GM19351 (cell line): ENCODE results near the gene MATN4.
"Not testable (repeated sequence)": the region's sequence is repeated elsewhere in the genome, so short reads cannot be mapped to it uniquely, and the experiment has no call there.

Experiments used
- ATAC-seq: cut with Tn5 transposase; IDR thresholded peaks from one replicate; pipeline ENCODE4 v1.9.1; 2021; ENCODE audit warnings: mild to moderate bottlenecking, moderate library complexity; ENCODE audit not compliant: unreplicated experiment

The MATN4 gene, protein sequence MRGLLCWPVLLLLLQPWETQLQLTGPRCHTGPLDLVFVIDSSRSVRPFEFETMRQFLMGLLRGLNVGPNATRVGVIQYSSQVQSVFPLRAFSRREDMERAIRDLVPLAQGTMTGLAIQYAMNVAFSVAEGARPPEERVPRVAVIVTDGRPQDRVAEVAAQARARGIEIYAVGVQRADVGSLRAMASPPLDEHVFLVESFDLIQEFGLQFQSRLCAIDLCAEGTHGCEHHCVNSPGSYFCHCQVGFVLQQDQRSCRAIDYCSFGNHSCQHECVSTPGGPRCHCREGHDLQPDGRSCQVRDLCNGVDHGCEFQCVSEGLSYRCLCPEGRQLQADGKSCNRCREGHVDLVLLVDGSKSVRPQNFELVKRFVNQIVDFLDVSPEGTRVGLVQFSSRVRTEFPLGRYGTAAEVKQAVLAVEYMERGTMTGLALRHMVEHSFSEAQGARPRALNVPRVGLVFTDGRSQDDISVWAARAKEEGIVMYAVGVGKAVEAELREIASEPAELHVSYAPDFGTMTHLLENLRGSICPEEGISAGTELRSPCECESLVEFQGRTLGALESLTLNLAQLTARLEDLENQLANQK

DNA sequence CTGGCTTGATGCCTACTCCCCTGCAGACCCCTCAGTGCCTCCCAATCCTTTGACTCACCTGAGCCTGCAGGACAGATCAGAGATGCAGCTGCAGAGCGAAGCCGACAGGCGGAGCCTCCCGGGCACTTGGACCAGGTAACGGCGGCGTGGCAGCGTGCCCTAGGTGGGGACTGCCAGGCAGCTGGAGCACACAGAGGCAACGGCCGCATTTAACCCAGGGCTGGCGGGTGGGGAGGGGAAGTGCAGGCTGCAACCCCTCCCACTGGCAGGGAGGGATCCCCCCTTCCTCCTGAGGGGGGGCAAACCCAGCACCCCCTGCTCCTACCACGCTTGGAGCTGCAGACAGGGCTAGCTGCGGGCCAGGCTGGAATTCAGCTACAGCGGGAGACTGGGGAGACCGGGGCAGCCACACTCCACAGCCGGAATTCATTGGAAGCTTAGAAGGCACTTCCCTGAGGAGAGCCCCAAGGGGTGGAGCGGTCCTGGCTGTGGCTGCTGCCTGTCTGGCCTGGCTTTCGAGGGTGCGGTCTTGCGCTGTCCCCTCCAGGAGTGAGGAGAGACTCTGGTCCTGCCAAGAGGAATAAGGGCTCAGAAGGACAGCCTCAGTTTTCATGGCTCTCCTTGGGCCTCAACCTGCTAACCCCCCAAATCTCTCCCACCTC, at the start of gene MATN4:
MATN4 (minus strand) TSS at position 183 of the 662 bp plus-strand sequence. CDS start 2,717 bp downstream, outside the sequence.
- no peak for ATAC-seq

DNA sequence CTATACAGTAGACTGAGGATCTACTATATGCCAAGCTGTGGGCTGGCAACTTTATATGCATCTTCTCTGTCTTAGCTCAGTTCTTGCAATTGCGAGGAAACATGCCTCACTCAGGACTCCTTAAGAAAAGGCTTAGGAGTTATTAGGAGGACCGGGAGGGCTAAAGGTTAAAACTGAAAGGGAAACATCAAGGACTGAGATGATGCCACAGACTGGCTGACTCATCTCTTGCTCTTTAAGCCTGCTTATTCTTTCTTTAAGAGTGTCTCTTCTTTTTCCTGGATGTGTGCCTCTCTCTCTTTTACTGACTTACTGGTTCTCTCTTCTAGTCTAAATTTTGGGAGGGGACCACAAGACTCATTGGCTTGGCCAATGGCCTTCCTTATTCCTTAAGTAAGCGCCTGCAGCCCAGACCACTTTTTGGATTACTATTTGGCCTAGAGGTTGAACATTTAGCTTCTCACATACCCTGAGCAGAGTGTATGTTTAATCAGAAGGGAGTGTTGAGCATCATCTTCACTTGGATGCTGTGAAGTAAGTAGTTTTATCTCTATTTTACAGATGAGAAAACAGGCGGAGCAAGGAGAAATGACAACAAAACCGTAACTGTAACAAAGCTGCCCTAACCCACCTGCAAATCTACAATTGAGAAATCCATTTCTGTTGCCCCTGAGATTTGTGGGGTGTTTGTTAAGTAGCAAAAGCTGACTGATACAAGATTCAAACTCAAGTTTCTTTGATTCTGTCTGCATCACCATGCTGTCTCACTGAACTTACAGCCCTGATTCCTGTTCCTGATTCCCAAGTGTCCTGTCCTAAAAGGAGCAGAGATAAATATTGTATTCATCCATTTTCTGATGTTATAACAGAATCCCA, 47.3 kb upstream of the MATN4 start:
- ATAC-seq, result no peak

DNA sequence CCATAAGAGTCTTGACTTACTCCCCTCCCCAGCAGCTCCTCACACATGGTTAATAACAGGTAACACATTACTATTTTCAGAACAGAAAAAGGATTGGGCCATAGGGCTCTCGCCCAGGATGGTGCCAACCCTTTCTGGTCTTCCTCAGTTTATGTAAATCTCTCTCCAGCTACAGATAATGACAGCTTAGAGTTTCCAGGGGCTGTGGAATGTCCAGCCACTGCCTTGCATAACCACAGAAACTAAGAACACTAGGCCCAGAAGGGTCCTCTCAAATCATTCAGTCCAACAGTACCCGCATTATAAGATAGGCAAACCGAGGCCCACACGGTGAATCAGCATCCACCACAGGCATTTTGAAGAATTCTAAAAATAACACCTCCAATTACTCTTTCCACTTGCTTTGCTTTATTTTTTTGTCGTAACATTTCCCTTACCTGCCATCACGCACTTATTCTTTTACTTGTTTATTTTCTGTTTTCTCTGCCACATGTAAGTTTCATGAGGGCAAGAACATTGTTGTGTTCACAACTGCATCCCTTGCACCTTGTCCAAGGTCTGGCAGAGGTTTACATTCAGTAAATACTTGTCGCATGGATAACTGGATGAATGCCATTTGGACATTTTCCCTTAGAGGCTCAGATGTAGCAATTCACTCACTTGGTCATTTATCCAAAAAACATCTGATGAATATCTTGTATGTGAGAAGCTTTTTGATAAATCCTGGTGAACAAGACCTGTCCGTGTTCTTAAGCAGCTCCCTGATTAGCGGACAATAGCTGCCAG, 46.5 kb upstream of the MATN4 start:
- ATAC-seq, result no peak

DNA sequence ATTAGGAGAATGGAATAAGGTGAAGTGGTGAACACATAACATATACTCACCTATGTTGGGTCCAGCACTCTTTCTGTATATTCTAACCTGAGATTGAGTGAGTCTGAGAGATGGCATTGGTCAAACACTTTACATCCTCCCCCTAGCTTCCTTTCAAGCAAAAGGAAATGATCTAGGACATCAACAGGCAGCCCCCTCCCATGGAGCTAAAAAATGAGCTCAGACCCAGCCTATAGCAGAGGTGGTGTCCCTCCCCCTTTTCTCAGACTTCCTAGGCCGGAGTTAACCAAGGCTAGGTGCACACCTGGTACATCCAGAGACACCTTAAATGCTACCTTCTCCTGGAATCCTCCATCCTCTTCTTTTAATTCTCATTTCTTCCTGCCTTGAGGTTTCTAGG, 45.6 kb upstream of the MATN4 start:
- no peak for ATAC-seq

DNA sequence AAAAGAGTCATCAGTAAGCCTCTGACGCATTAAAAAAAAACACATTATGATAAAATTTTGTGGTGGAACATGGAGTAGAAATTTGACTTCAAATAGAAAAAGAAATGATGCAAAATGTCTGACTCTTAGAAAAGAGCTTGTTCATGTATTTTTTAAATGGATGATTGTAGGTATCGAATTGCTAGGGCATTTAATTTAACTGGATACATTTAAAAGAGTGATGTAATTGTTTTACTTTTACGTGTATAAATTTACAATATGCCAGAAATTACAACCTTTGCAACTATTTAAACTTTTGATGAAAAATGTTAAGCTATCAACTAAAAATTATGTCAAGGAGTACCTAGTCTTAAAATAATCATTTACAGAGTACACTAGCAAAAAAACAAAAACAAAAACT, 44.6 kb upstream of the MATN4 start:
- ATAC-seq, result no peak

DNA sequence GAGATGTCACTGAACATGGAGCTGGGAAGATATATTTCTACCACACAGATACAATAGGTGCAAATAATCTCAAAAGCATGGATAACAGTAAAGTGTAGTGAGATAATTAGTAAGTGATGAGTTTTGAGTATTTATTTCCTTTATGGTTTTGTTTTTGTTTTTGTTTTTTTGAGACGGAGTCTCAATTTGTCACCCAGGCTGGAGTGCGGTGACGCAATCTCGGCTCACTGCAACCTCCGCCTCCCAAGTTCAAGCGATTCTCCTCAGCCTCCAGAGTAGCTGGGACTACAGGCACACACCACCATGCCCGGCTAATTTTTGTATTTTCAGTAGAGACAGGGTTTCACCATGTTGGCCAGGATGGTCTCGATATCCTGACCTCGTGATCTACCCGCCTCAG, 42.7 kb upstream of the MATN4 start:
- ATAC-seq, result not testable (repeated sequence)

DNA sequence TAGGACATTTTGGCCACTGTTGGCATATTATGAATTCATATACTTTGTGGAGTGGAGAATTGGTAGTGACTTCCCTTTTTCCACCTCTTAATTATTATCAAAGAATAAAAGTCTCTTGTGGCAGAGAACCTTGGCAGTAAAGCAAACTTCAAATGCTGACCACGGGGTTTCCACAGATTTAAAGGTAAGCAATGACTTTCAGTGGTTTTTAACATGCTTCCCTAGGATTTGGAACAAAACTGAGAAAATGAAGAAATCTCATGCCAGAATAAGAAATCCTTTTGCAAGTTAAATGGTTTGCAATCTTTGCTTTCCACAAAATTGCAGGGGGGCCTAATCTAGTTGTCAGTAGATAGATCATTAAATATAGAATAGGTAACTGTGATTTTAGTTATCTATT, 42.1 kb upstream of the MATN4 start:
- ATAC-seq, result no peak

DNA sequence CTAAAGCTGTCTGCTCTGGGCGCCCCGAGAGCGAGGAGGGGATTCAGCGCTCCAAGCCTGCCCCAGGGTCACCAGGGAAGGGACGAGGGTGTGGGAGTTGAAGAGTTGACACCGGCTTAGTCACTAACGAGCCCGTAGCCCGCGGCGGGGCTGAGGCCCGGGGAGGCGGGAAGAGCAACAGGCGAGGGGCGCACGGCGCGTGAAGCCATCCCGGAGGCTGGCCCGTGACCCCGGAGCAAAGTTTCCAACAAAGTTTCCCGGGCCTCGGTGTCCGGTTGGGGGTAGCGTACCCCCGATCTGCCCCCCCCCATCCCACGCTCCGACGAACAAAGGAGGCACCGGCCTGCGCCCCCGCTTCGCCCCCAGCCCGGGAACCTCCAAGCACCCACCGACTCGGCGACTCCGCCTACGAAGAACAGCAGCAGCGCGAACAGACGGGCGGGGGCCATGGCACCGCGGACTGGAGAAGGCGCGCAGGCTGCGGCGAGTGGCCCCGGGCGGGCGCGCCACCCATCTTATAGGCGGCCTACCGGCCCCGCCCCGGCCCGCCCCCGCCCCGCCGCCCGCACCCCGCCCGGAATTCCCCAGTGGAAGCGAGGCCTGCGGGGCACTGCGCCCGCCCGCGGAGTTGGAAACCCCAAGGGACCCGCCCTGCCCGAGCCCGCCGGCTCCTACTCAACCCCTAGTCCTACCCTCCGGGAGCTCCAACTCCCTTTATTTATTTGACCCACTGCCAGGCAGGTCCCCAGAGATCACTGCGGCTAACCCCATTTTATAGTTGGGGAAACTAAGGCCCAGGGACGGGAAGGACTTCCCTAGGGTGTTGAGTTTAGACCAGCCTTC, 40.1 kb upstream of the MATN4 start, which contains the start of gene SDC4:
SDC4 (minus strand) TSS at position 489 of the 843 bp plus-strand sequence; CDS start at position 449, 40 bp downstream.
- no peak for ATAC-seq

DNA sequence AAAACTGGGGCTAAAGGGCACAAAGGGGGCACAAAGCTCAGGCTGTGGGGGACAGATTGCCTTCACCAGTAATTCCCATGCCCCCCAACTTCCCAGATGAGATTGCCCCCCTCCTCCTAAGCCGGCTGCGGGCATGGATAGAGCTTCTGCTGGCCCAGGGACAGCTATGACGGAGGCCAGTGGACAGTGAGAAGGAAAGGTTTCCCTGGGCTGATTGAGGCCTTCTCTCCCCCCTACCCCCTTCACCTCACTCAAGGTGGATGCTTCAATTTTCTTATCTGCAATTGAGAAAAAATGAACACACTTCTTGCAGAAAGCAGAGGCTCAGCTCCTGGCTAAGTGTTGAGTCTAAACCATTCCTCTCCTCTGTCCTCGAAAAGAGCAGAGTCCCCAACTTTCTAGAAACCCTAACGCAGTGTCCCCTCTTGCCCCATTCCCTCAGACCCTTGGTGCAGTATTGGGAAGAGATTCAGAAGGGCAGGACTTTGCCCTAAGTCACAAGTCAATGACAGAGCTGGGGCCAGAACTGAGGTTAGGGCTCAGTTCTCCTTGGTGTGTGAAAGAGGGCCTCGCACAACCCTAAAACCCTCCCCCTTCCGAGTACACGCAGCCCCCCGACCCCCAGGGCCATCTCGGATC, 39.3 kb upstream of the MATN4 start:
- no peak for ATAC-seq

DNA sequence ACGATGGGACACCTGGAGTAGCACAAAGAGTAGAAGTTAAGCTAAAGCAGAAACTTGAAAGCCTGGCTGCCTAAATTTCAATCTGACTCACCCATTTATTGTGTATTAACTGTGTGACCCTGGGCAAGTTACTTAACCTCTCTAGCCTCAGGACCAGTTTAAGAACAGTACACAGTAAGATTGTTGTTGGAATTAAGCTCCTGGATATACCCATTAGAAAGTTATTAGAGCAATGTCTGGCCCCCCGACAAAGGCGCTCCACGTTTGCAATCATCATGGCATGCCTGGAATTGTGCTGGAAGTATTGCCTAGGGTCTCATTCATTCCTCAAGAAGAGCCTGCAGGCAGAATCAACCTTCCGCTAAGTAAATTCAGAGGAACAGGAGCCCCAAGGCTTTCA, 38.8 kb upstream of the MATN4 start:
- no peak for ATAC-seq

DNA sequence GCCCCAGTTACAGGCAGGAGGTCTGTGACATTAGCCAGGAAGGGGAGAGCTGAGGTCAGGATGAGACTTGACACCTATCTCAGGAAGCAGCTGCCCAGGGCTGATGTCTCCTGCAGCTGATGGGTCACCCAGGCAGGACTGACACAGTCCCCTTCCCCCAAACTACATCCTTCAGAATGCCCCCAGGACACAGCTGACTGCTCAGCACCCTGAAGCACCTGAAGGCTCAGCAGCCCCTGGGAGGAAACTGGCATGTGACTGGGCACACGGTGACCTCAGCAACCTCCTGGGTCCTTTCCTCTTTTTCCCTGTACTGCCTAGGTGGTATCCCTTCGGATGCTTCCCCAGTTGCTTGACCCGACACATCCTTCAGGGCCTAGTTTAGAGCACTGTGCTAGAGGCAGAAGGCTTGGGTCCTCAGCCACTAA, 38.2 kb upstream of the MATN4 start:
- no peak for ATAC-seq

DNA sequence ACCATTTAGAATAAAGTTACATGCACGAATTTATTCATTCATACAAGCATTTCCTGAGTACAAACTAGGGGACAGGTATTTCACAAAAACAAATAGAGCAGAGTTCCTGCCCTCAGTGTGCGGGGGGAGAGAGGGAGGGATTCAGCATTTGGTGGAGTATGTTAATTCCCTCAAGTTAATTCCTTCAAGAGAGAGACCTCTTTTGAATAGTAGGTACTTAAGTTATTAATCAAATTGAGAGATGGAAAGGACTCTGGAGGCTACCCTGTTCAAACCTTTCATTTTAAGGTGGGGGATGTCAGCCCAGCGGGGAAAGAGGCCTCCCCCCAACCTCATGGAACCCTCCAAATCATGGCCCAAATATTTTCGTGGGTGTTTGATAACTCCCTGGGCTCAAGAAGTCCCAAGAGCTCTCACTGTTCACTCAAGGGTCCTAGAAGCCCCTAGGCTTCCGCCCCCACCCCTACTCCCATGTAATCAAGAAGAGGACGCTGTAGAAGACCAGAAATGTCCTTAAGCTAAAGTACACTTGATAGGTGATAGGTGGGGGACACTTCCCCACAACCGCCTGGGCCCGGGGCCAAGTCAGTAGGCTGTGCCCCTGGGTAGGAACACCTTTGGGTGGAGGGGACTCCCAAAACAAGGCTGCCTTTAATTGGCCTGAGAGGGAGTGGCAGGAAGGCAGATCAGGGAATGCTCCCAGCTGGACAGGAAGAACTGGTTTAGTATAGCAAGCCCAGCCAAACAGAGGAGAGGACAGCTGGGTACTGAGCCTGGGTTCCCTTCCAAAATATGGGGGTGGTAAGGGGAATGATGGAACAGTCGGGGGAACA, 37.2 kb upstream of the MATN4 start:
- ATAC-seq, result no peak

DNA sequence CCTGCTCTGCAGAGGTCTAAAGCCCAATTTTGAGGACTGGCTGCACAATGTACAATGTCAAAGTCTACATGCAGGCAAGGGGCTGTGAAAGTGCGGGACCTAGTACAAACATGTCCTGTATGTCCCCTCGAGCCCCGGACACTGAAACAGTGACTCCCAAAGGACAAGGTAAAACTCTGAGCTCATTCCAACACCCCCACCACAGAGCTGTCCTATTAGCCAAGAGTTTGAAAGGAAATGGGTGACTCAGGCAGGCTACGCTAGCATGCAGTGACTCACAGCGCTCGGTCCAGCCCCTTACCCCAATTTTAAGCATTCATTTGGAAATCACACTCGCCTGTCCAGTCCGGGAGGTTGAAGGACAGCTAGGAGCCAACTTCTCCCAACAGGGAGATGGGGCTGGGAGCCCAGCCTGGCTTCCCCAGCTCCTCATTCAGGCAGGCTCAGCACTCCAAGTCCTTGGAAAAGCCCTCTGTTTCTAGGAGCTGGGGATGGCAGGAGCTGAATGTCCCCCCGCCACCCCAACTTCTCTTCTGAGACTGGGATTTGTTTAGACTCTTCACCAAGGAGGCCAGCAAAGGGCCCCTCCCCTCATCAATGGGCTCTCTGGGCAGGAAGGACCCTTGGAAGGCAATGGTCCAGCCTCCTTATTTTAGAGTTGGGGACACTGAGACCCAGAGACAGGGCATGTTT, 36.2 kb upstream of the MATN4 start:
- ATAC-seq, result no peak

DNA sequence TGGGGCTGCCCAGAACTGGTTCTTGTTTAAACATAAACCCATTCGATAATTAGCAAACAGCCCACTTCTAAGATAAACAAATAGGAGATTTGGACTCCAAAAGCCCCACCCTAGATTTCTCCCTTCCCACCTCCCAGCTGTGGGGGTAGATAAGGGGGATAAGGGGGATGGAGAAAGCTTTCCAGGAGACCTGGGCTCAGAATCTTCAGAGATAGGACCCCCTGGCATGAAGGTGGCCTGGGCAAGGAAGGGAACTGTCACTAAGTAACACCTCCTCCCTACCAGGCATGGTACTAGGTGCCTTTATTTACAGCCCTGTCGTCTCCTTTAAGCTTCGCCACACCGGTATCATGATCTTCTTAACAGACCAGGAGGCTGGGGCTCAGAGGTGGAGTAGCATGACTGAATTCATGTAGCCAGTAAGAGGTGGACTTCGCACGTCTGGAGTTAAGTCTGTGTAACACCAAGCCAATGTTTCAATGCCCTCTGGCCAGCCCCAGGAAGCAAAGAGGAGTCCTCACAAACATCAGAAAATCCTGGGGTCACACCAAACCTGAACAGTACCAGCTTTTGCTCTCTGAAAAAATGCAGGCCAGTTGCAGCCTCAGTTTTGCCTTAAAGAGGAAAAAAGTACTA, 35.6 kb upstream of the MATN4 start:
- ATAC-seq, result no peak

DNA sequence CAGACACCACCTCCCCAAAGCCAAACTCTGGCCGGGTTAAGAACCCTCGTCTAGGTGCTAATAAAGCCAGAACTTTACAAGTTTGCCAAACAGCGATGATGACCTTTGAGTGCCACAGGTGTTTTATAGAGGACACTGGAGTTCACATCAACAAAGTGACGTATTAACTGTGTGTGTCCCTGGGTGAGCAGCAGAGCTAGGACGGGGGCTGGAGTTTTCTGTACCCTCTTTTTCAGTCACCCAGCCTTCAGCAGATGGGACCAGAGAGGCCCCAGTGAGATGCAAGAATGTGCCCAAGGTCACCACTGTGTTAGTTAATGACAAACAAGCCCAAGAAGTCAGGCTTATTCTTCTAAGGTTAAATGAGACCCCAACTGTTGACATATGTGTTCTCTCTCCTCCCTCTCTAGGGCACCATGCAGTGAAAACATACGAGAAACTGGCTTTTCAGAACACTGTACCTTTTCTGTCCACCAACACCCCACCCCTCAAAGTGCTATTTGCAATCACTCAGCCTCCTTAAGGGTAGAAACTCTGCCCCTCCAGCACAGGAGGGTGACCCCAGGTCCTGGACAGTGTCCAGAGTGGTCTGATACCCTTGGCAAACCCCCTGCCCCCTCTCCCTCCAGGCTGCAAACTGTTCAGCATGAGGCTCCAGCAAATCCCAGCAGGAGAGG, 34.9 kb upstream of the MATN4 start:
- no peak for ATAC-seq
